KOPT-K1 (cell line): ENCODE measurements around the gene WDR13.

Experiments
- H3K27ac ChIP-seq: fragments of 200-600 bp; sonication (generic); 2 replicates; pipeline ENCODE4 v1.5.1; 2016; ENCODE audit warnings: antibody characterized with exemption, mild to moderate bottlenecking, low read depth, low read length; ENCODE audit not compliant: poor library complexity, severe bottlenecking
- H3K36me3 ChIP-seq: fragments of 200-600 bp; sonication (generic); 2 replicates; pipeline ENCODE4 v1.5.1; 2017; ENCODE audit warnings: antibody characterized with exemption, mild to moderate bottlenecking, low read length, moderate library complexity; ENCODE audit not compliant: insufficient read depth
- H3K9me3 ChIP-seq: fragments of 200-600 bp; sonication (generic); 2 replicates; pipeline ENCODE4 v1.5.1; 2017; ENCODE audit warnings: antibody characterized with exemption, low read length, mild to moderate bottlenecking; ENCODE audit not compliant: insufficient read depth, poor library complexity, severe bottlenecking

Gene WDR13

GRCh38 chrX:48580662-48581061 is 16.6 kb upstream of the WDR13 start:
- Histone ChIP-seq H3K36me3 (peaks cover 46% of the 10 kb centered on the region), H3K27ac (no peak overlapping the region), H3K9me3 (no peaks in the 10 kb centered on the region)

- H3K9me3 ChIP-seq, result no peaks in the 10 kb centered on the region
- H3K27ac ChIP-seq, result no peak overlapping the region
- peaks cover 5% of the 10 kb centered on the region for H3K36me3 ChIP-seq
These were observed 12.6 kb upstream of the WDR13 start for GRCh38 chrX:48584698-48585097.

GRCh38 chrX:48589482-48590162 is 7.7 kb upstream of the WDR13 start:
- H3K27ac ChIP-seq, result no peak overlapping the region
- H3K9me3 ChIP-seq, result no peaks in the 10 kb centered on the region
- no peaks in the 10 kb centered on the region for H3K36me3 ChIP-seq

GRCh38 chrX:48590203-48591103 is 6.8 kb upstream of the WDR13 start:
- Histone ChIP-seq H3K36me3 (no peaks in the 10 kb centered on the region), H3K27ac (no peak overlapping the region)

GRCh38 chrX:48591255-48591791 is 6.0 kb upstream of the WDR13 start:
- H3K27ac ChIP-seq, result no peak overlapping the region
- H3K36me3 ChIP-seq, result no peaks in the 10 kb centered on the region
- no peaks in the 10 kb centered on the region for H3K9me3 ChIP-seq

More at GRCh38 chrX:48590203-48591103, 6.8 kb upstream of the WDR13 start:
- no peaks in the 10 kb centered on the region for H3K9me3 ChIP-seq

- Histone ChIP-seq H3K27ac (no peak overlapping the region), H3K36me3 (no peaks in the 10 kb centered on the region), H3K9me3 (no peaks in the 10 kb centered on the region)
These were observed 4.3 kb upstream of the WDR13 start for GRCh38 chrX:48592971-48593370.

- Histone ChIP-seq H3K9me3 (no peaks in the 10 kb centered on the region), H3K27ac (no peak overlapping the region), H3K36me3 (peaks cover 13% of the 10 kb centered on the region; the same call in 1 of the 2 replicates)
These were observed 1.4 kb upstream of the WDR13 start for GRCh38 chrX:48595929-48596328.

GRCh38 chrX:48598614-48599013 is 1.3 kb downstream of the WDR13 start:
- Histone ChIP-seq H3K27ac (peak overlapping the region; percentile 31), H3K9me3 (no peaks in the 10 kb centered on the region), H3K36me3 (peaks cover 21% of the 10 kb centered on the region; the same call in 1 of the 2 replicates)

- no peaks in the 10 kb centered on the region for H3K9me3 ChIP-seq
- peaks cover 21% of the 10 kb centered on the region; the same call in 1 of the 2 replicates for H3K36me3 ChIP-seq
- H3K27ac ChIP-seq, result no peak overlapping the region
These were observed 2.0 kb downstream of the WDR13 start for GRCh38 chrX:48599341-48599740.

- Histone ChIP-seq H3K36me3 (peaks cover 21% of the 10 kb centered on the region; the same call in 1 of the 2 replicates), H3K27ac (no peak overlapping the region), H3K9me3 (no peaks in the 10 kb centered on the region)
These were observed 2.9 kb downstream of the WDR13 start for GRCh38 chrX:48600226-48600625.

- Histone ChIP-seq H3K36me3 (peaks cover 21% of the 10 kb centered on the region; the same call in 1 of the 2 replicates), H3K27ac (no peak overlapping the region), H3K9me3 (no peaks in the 10 kb centered on the region)
These were observed 4.6 kb downstream of the WDR13 start for GRCh38 chrX:48601741-48602394.

GRCh38 chrX:48604701-48605100 is 7.4 kb downstream of the WDR13 start:
- Histone ChIP-seq H3K9me3 (no peaks in the 10 kb centered on the region), H3K36me3 (peaks cover 13% of the 10 kb centered on the region; the same call in 1 of the 2 replicates), H3K27ac (no peak overlapping the region)

- Histone ChIP-seq H3K36me3 (peaks cover 8% of the 10 kb centered on the region; the same call in 1 of the 2 replicates), H3K27ac (no peak overlapping the region), H3K9me3 (no peaks in the 10 kb centered on the region)
These were observed 8.8 kb downstream of the WDR13 start for GRCh38 chrX:48606091-48606490.

GRCh38 chrX:48611703-48612102 is 14.4 kb downstream of the WDR13 start:
- H3K27ac ChIP-seq, result no peak overlapping the region
- H3K36me3 ChIP-seq, result no peaks in the 10 kb centered on the region
- H3K9me3 ChIP-seq, result no peaks in the 10 kb centered on the region
